OCI-M1 (cell line): ENCODE results near the gene NPR3.
A peak's percentile ranks its signal among the peaks of the same experiment; 100 is the strongest.
"Not testable (repeated sequence)": the region's sequence is repeated elsewhere in the genome, so short reads cannot be mapped to it uniquely, and the experiment has no call there.

ENCODE experiments used
- DNase-seq: peaks from one replicate; lab custom pipeline; 2025; lab: John Stamatoyannopoulos, UW

The NPR3 gene

GRCh38 chr5:32765266-32765665 is 54.1 kb downstream of the NPR3 start:
- no peak for DNase-seq

- no peak for DNase-seq
Observed at GRCh38 chr5:32767948-32768467, 56.9 kb downstream of the NPR3 start.

- DNase-seq = no peak
Observed at GRCh38 chr5:32769711-32770110, 58.6 kb downstream of the NPR3 start.

- no peak for DNase-seq
Observed at GRCh38 chr5:32770444-32770843, 59.3 kb downstream of the NPR3 start.

- DNase-seq = no peak
Observed at GRCh38 chr5:32771037-32771436, 59.9 kb downstream of the NPR3 start.

GRCh38 chr5:32773944-32774343 is 62.8 kb downstream of the NPR3 start:
- DNase-seq = no peak

DNA sequence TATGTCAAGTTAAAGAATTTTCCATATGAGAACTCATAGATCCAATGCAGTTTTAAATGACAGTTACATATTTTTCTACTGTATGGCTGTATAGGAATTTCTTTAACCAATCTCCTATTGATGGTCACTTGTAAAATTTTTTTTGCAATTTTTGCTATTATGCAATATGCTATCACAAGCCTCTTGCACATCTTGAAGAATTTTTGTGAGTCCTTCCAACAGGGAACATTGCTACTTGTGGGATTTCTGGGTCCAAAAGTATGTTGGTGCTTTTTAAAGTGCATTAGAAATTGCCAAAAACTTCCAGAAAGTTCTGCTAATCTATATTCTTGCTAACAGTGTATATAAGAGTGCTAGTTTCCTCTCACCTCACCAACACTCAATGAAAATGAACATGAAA is 65.1 kb downstream of the NPR3 start:
- no peak for DNase-seq

GRCh38 chr5:32777222-32777621 is 66.1 kb downstream of the NPR3 start:
- DNase-seq = no peak

DNA sequence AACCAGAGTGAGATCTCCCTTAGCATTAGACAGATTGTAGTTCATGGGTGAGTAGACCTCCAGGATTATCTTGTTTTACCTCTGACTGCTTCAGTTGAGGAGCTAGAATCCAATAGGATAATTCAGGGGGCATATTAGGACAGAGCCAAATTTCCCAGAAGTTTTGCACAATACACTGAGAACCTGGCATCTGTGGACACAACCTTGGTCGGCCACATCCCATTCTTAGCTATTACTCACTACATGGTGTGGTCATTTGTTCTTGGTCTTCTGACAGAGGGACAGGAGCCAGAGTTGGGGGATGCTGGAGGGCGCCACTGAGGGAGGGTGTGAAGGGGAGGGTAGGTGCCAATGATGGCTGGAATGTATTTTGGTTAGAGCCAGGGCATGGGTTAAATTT is 66.6 kb downstream of the NPR3 start:
- DNase-seq = no peak

DNA sequence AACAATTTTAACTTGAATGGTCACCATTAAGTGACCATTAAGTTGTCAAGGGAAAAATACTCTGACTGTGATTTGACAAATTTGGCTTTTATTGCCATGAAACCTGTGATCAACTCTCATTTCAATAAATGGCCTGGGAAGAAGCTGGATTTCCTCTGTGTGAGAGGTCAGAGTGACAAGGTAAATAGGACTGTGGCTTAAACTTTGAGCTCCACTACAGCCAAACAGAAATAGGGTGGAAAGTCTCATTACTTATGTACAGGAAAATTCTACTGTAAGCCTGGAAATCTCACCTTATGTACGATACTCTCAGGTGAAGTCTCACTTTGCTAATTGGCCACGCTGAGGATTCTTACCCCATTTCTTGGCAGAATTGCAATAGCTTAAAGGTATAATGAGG is 67.3 kb downstream of the NPR3 start:
- DNase-seq = no peak

DNA sequence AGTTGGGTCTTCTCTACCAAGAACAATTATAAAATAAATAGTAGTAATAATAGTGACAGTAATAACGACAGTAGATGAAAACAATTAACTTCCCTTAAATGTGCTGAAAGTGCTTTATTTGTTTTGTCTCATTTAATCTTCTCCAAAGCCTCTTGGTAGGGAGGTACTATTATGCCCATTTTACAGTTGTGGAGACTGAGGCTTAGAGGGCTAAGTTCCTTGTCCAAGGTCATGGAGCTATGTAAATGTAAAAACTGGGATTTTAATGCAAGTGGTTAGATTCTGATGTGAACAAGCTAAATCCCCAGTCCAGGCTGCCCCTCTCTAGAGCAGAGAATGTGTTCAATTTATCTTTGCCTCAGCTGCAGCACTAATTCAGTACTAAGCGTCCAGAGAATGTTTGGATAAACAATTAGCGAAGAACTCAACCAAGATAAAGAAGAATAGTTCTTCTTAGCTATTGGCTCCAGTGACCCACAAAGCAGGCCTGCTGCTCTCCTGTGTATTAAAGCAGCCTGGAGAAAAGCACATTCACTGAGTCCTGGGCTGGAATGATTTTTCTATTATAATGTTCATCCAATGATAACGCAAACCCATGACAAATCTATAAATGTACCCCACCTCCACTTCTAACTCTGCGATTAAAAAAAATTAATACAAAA is 68.8 kb downstream of the NPR3 start:
- no peak for DNase-seq

- no peak for DNase-seq
Observed at GRCh38 chr5:32780508-32780919, 69.4 kb downstream of the NPR3 start.

DNA sequence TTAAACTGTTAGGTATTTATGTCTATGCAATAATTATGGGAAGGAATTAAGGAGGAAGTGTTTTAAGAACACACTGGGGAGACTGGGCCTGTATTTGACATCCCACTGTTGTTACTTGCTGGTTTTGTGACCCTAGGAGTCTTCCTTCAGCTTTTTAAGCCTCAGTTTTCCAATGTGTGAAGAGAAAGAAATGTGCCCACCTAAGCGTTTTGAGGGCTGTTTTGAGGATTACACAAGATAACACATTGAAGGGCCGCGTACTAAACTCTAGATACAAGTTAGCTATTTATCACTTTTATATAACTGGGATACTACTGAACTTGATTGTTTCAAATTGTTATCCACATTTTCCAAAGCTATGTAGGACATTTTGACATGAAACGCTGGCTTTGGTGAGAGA is 72.5 kb downstream of the NPR3 start:
- DNase-seq = no peak

GRCh38 chr5:32785611-32786254 is 74.6 kb downstream of the NPR3 start:
- DNase-seq = peak; percentile 71

- DNase-seq = no peak
Observed at GRCh38 chr5:32786311-32786710, 75.2 kb downstream of the NPR3 start.

DNA sequence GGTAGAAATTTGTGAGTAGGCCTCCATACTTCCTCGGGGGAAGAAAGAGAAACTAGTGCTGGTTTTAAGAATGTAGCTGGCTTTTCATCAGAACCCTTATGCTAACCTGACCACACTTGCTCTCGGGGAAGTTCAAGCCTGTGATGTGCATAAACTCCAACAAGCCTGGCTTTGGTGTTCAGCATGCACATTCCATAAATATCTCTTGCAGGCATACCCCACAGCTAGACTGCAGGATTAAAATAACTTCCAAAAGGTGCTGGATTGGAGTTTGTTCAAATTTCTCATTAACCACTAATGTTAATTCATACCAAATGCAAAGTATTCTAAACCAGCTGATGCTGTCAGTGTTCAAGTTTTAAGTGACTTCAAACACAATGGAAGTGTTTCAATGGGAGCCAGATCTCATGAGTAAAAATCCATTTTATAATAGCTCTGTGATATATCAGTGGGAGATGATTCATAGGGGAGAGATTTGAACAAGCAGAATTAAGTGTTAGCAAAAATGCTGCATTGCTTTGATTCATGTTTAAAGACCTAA is 79.4 kb downstream of the NPR3 start:
- no peak for DNase-seq

DNA sequence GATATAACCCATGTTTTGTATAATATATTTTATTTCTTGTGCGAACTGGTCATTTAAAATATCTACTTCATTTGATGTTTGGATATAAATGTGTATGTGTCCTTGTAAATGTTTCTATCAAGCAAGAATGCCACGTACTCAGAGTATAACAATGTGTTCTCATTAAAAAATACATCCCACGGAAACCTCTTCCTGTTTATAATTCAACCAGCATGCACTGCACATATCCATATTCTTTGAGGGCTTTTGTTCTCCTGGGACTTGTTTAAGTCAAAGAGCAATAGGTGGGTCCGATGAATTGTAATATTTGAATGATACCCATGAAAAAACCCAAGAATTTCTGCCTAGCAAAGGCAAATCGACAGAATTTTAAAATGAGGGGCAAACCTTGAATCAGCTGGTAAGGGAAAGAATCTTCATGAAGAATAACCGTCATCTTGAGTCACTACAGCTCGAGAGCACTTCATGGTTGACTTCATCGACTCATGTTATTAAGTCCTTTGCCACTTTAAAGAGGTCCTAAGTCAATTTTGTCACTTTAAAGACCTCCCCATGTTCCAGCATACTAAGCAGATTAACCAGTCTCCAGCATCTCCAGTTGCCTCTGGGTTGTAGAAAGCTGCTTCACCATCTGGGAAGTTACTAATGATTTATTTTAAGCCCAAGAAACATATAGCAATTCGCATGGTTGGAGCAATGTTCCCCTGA is 80.6 kb downstream of the NPR3 start:
- DNase-seq = no peak

GRCh38 chr5:32794086-32794485 is 83.0 kb downstream of the NPR3 start:
- no peak for DNase-seq

DNA sequence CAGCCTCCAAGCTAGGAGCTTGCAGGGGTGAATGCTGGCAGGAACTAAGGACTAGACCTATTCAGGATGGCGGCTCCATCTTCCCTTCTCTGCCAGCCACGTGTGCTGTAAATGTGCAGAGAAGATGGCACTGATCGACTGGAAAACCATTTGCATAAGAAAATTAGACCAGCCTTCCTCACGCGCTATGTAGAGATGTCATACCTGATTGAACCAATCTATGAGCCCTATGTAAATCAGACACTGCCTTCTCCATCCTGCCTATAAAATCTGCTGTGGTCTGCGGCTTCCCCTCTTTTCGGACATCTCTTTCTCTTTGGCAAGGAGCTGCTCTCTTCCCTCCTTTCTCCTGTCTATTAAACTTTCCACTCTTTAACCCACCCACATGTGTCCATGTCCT is 91.6 kb downstream of the NPR3 start:
- no peak for DNase-seq

GRCh38 chr5:32803656-32804055 is 92.5 kb downstream of the NPR3 start:
- DNase-seq = no peak

DNA sequence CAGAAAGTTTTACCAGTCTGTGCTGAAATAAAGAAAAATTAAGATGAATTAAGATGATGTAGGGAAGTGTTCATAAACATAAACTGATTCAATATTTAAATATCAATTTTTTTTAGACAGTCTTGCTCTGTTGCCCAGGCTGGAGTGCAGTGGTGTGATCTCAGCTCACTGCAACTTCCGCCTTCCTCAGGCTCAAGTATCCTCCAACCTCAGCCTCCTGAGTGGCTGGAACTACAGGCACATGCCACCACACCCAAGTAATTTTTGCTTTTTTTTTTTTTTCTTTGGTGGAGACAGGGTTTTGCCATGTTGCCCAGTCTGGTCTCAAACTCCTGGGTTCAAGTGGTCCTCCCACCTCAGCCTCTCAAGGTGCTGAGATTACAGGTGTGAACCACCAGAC is 94.3 kb downstream of the NPR3 start:
- not testable (repeated sequence) for DNase-seq

DNA sequence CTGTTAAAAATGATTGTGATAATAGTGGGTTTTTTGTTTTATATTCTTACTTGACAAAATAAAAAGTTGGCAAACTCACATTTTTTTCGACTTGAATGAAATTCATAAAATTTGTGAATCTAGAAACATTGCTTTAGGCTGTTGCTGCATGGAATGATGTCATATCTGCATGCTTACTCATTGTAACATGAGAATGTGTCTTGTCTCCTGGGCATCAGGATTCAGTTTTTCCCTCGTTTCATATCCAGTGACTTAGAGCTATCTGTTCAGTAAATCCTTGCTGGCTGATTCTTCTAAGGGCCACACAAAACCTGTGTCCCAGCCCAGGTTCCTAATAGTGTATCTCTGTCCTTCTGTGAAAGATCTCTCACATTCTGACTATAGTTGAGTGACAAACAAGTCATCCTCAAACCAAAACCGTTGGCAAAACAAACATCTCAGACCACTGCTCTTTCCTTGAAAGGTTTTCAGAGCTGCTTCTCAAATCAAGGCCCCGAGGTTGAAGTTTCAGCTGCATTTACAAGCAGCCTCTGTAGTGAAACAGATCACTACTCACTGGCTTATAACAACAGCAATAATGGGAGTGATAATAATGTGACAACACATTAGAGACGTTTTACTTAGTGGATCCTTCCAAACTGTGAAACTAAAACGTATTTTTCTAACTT is 95.0 kb downstream of the NPR3 start:
- DNase-seq = peak; percentile 11
